SK-N-SH treated with all-trans-retinoic acid at 6 μM for 48 hours (cell line): ENCODE data around the gene TGM3.

Source experiments
- ATAC-seq: fragments of 200-7000 bp; cut with Tn5 transposase; 3 replicates; pipeline ENCODE4 v1.9.1; 2020; ENCODE audit warnings: mild to moderate bottlenecking, moderate library complexity
- ARNTL ChIP-seq: fragments of 450-650 bp; formaldehyde crosslinking; IDR thresholded peaks from 2 replicates; pipeline ENCODE4 v1.5.0; 2020; ENCODE audit warnings: low read depth, mild to moderate bottlenecking, moderate library complexity, borderline replicate concordance
- BACH2 ChIP-seq: fragments of 250-450 bp; sonication (Bioruptor Pico); IDR thresholded peaks from 2 replicates; pipeline ENCODE4 v1.9.0; 2021; ENCODE audit warnings: mild to moderate bottlenecking, borderline replicate concordance
- CREB5 ChIP-seq: fragments of 250-450 bp; sonication (Bioruptor Pico); IDR thresholded peaks from 2 replicates; pipeline ENCODE4 v1.5.1; 2020; ENCODE audit warnings: low read depth, mild to moderate bottlenecking, moderate library complexity
- CSDC2 ChIP-seq: fragments of 250-450 bp; sonication (Bioruptor Pico); IDR thresholded peaks from 2 replicates; pipeline ENCODE4 v1.5.0; 2020; ENCODE audit warnings: mild to moderate bottlenecking, moderate library complexity
- CSRNP3 ChIP-seq: fragments of 250-450 bp; sonication (Bioruptor Pico); IDR thresholded peaks from 2 replicates; pipeline ENCODE4 v1.5.1; 2021; ENCODE audit warnings: mild to moderate bottlenecking, moderate library complexity
- ESRRG ChIP-seq: fragments of 250-450 bp; sonication (Bioruptor Pico); IDR thresholded peaks from 2 replicates; pipeline ENCODE4 v1.6.1; 2021; ENCODE audit warnings: mild to moderate bottlenecking
- ISL1 ChIP-seq: fragments of 250-450 bp; sonication (Bioruptor Pico); IDR thresholded peaks from 2 replicates; pipeline ENCODE4 v2.1.2; 2022; ENCODE audit warnings: mild to moderate bottlenecking, moderate library complexity
- OSR1 ChIP-seq: fragments of 250-450 bp; sonication (Bioruptor Pico); IDR thresholded peaks from 2 replicates; pipeline ENCODE4 v1.8.0; 2022; ENCODE audit warnings: moderate library complexity, mild to moderate bottlenecking, inconsistent platforms
- PATZ1 ChIP-seq: fragments of 250-450 bp; sonication (Bioruptor Pico); IDR thresholded peaks from 2 replicates; pipeline ENCODE4 v1.8.0; 2020; ENCODE audit warnings: mild to moderate bottlenecking, moderate library complexity, borderline replicate concordance
- POU6F1 ChIP-seq: fragments of 250-450 bp; sonication (Bioruptor Pico); IDR thresholded peaks from 2 replicates; pipeline ENCODE4 v1.8.0; 2021; ENCODE audit warnings: low read depth, mild to moderate bottlenecking, moderate library complexity, borderline replicate concordance
- PPARA ChIP-seq: fragments of 250-450 bp; sonication (Bioruptor Pico); IDR thresholded peaks from 2 replicates; pipeline ENCODE4 v1.5.0; 2020; ENCODE audit warnings: mild to moderate bottlenecking, borderline replicate concordance
- RARB ChIP-seq: fragments of 250-450 bp; sonication (Bioruptor Pico); IDR thresholded peaks from 2 replicates; pipeline ENCODE4 v1.8.0; 2021; ENCODE audit warnings: mild to moderate bottlenecking, moderate library complexity
- SNAI2 ChIP-seq: fragments of 250-450 bp; sonication (Bioruptor Pico); IDR thresholded peaks from 2 replicates; pipeline ENCODE4 v1.5.0; 2020; ENCODE audit warnings: mild to moderate bottlenecking, moderate library complexity
- TCF4 ChIP-seq: fragments of 250-450 bp; sonication (Bioruptor Pico); IDR thresholded peaks from 2 replicates; pipeline ENCODE4 v1.8.0; 2021; ENCODE audit warnings: mild to moderate bottlenecking, moderate library complexity, borderline replicate concordance
- TOX ChIP-seq: fragments of 250-450 bp; sonication (Bioruptor Pico); IDR thresholded peaks from 2 replicates; pipeline ENCODE4 v1.8.0; 2021; ENCODE audit warnings: mild to moderate bottlenecking, moderate library complexity, borderline replicate concordance
- TSHZ2 ChIP-seq: fragments of 250-450 bp; sonication (Bioruptor Pico); IDR thresholded peaks from 2 replicates; pipeline ENCODE4 v1.5.0; 2020; ENCODE audit warnings: mild to moderate bottlenecking, moderate library complexity
- ZC3H10 ChIP-seq: fragments of 250-450 bp; sonication (Bioruptor Pico); IDR thresholded peaks from 2 replicates; pipeline ENCODE4 v1.5.1; 2021; ENCODE audit warnings: mild to moderate bottlenecking, moderate library complexity
- ZFP3 ChIP-seq: fragments of 250-450 bp; sonication (Bioruptor Pico); IDR thresholded peaks from 2 replicates; pipeline ENCODE4 v1.5.0; 2020; ENCODE audit warnings: mild to moderate bottlenecking, moderate library complexity
- ZFP30 ChIP-seq: fragments of 450-650 bp; formaldehyde crosslinking; IDR thresholded peaks from 2 replicates; pipeline ENCODE4 v1.5.0; 2022; ENCODE audit warnings: mild to moderate bottlenecking, moderate library complexity
- ZNF565 ChIP-seq: fragments of 450-650 bp; formaldehyde crosslinking; conservative IDR thresholded peaks from 2 replicates; pipeline ENCODE4 v1.5.0; 2020; ENCODE audit warnings: low read depth, mild to moderate bottlenecking, moderate library complexity
- ZNF70 ChIP-seq: fragments of 450-650 bp; formaldehyde crosslinking; IDR thresholded peaks from 2 replicates; pipeline ENCODE4 v1.5.0; 2020; ENCODE audit warnings: mild to moderate bottlenecking, moderate library complexity
- ZNF8 ChIP-seq: fragments of 450-650 bp; formaldehyde crosslinking; IDR thresholded peaks from 2 replicates; pipeline ENCODE4 v1.5.0; 2020; ENCODE audit warnings: mild to moderate bottlenecking, moderate library complexity

Gene TGM3

GRCh38 chr20:2305029-2305428 lies 9.2 kb downstream of the TGM3 start:
- ATAC-seq, result no peak
- TF ChIP-seq RARB (CRISPR knock-in tag), result no peak
- TF ChIP-seq TOX, result no peak
- TF ChIP-seq ZNF70 (CRISPR knock-in tag), result no peak
- no peak for TF ChIP-seq ISL1 (CRISPR knock-in tag)
- no peak for TF ChIP-seq PATZ1 (CRISPR knock-in tag)
- TF ChIP-seq TSHZ2 (CRISPR knock-in tag), result no peak
- TF ChIP-seq CSRNP3 (CRISPR knock-in tag), result no peak
- TF ChIP-seq, all 23 proteins: peak for 0

GRCh38 chr20:2305479-2305878 lies 9.7 kb downstream of the TGM3 start:
- ATAC-seq, result no peak
- TF ChIP-seq TSHZ2 (CRISPR knock-in tag) (no peak), CSDC2 (no peak), ZFP30 (CRISPR knock-in tag) (no peak), ZC3H10 (CRISPR knock-in tag) (no peak), ESRRG (CRISPR knock-in tag) (no peak), SNAI2 (CRISPR knock-in tag) (no peak), ZNF565 (CRISPR knock-in tag) (no peak), RARB (CRISPR knock-in tag) (no peak), PPARA (no peak), ZNF70 (CRISPR knock-in tag) (no peak), ARNTL (CRISPR knock-in tag) (no peak), POU6F1 (CRISPR knock-in tag) (no peak)

- TF ChIP-seq CREB5 (CRISPR knock-in tag) (no peak), ZC3H10 (CRISPR knock-in tag) (no peak), POU6F1 (CRISPR knock-in tag) (no peak), PPARA (no peak), TCF4 (no peak), OSR1 (CRISPR knock-in tag) (no peak), ZNF565 (CRISPR knock-in tag) (no peak), ZFP3 (CRISPR knock-in tag) (no peak), ISL1 (CRISPR knock-in tag) (no peak), ESRRG (CRISPR knock-in tag) (no peak), BACH2 (no peak), CSRNP3 (CRISPR knock-in tag) (no peak), ZNF8 (CRISPR knock-in tag) (no peak)
- no peak for ATAC-seq
These were observed 10.1 kb downstream of the TGM3 start for GRCh38 chr20:2305946-2306345.
